ENCODE data around the gene MYO10.
A peak's percentile ranks its signal among the peaks of the same experiment; 100 is the strongest.

Gene MYO10

DNA sequence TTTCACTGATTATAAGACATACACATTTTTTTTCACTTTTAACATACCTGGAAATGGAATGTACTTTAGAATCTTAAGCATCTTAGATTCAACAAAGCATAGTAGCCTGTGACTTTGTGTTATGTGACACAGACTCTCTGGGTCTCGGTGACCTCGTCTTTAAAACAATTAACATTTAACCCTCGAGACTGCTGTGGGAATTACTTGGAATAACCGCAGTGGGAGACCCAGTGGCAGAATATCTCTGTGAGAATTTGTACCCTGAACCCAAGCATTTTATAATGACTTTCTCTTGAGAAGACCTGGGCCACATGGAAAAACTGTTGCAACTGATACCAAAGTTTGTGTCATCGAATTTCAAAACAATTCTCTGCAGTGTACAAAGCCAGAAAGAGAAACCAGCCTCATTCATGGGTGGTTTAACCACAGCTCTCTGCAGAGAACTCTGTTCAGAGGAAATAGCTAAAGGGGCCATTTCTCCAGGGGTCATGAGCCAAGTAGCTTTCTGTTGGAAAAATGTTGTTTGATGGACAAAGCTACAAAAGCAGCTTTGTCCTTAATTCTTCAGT lies 309.3 kb downstream of the MYO10 start:
- H3K4me3 ChIP-seq (replicated peaks; ENCODE audit: low read depth, low read length), result no peak overlapping the region
- TF ChIP-seq, protein P1, sequence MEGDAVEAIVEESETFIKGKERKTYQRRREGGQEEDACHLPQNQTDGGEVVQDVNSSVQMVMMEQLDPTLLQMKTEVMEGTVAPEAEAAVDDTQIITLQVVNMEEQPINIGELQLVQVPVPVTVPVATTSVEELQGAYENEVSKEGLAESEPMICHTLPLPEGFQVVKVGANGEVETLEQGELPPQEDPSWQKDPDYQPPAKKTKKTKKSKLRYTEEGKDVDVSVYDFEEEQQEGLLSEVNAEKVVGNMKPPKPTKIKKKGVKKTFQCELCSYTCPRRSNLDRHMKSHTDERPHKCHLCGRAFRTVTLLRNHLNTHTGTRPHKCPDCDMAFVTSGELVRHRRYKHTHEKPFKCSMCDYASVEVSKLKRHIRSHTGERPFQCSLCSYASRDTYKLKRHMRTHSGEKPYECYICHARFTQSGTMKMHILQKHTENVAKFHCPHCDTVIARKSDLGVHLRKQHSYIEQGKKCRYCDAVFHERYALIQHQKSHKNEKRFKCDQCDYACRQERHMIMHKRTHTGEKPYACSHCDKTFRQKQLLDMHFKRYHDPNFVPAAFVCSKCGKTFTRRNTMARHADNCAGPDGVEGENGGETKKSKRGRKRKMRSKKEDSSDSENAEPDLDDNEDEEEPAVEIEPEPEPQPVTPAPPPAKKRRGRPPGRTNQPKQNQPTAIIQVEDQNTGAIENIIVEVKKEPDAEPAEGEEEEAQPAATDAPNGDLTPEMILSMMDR (IDR thresholded peaks at IDR 0.05; ENCODE audit: low read depth, low read length, missing control alignments), result no peak
- no peak for DNase-seq (ENCODE audit: extremely low read depth, low read depth)

DNA sequence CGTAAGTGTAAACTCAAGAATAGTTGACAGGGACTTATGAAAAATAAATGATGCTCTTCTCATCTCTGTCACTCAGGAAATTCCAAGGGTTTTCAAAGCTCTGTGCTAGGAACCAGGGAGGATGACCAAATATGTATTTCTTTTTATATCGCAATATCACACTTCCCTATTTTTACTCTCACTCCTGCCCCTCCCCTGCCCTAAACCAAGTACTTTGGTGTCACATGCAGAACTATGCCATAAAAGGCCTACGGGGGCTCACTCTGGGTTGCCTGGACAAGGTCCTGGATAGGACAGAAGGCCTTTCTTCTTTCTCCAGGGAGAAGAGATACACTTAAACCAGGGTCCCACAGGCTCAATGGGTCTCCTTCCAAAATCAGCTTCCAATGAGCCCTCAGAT lies 311.0 kb downstream of the MYO10 start:
- no peak overlapping the region for H3K4me3 ChIP-seq (replicated peaks; ENCODE audit: low read depth, low read length)
- DNase-seq (ENCODE audit: extremely low read depth, low read depth), result no peak
- TF ChIP-seq, protein P1 (IDR thresholded peaks at IDR 0.05; ENCODE audit: low read depth, low read length, missing control alignments), result no peak

DNA sequence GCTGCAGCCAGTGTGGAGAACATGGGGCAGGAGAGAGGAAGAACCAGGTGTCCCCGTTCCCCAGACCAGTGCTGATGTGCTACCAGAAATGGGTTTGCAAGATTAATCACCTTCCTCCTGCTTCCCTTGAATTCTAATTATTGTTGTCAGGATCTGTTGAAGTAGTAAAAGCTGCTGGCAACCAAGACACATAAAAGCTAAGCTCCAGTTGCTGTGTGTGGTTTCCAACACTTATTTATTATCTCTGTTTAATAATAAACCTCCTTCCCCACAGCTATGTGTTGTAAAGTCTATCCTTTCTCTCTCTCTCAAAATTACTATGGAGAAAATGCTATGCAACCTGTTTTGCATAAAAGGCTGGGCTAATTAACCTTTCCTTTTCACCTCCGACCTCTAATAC lies 317.0 kb downstream of the MYO10 start:
- TF ChIP-seq, protein P1 (IDR thresholded peaks at IDR 0.05; ENCODE audit: low read depth, low read length, missing control alignments), result no peak
- no peak overlapping the region for H3K4me3 ChIP-seq (replicated peaks; ENCODE audit: low read depth, low read length)
- no peak for DNase-seq (ENCODE audit: extremely low read depth, low read depth)

DNA sequence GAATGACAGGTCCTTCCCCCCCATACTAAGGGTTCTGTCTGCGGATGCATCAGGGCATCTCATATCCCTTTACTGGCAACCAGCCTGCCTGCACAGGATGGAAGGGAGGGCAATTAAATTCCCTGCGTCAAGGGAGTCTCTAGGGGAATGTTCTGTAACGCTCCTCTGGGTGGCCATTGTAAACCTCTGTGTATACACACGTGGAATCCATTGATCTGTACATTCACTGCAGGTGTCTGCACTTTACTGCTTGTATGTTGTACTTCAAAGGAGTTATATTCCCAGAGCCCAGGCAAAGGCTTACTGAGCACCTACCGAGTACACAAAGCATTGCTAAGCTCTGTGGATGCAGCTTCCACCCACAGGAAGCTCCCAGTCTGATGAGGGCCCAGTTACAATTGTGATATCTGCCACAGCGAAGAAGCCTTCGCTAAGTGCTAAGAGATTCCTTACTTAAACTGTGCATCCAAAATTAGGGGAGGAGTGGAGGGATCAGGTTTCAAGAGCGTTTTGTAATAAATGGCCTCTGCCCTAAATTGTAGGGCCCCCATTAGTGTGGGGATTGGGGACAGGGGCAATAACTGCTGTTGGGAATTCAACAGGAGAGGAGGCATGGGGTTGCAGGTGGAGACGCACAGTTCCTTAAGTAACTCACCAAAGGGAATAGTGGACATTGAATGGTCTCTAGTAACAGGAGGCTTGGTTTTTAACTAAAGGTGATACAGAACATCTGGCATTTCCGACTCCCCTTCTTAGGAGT lies 317.8 kb downstream of the MYO10 start:
- TF ChIP-seq, protein P1 (IDR thresholded peaks at IDR 0.05; ENCODE audit: low read depth, low read length, missing control alignments), result no peak
- H3K4me3 ChIP-seq (replicated peaks; ENCODE audit: low read depth, low read length), result no peak overlapping the region
- DNase-seq (ENCODE audit: extremely low read depth, low read depth), result no peak

DNA sequence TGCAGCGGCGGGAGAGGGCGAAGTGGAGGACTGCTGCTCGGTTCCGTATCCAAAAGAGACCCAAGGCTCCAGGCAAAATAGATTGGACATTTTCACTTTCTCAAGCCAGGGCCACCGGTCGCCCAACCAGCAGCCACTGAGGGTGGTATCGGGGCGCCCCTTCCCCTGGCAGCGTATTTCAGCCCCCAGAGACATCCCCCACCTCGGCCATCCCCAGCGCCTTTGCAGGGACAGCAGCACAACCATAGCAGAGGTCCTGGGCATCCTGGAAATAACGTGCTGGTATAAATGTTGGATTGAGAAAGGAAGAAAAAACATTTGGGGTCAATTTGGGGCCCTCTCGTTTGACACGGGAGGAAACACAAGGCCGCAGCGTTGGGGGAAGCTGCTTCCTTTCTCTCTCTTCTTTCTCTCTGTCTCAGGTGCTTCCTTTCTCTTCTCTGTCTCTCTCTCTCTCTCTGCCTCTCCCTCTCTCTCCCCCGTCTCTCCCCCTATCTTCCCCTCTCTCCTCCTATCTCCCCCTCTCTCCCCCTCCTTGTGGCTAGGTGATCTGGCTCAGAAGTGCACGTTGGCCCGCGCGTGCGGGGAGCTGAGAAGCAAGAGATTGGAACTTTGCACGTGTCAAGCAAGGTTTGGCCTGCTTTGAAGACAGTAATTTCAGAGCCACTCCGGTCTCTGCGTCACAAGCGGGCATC lies 318.7 kb downstream of the MYO10 start:
- H3K4me3 ChIP-seq (replicated peaks; ENCODE audit: low read depth, low read length), result peak overlapping the region; percentile 42
- DNase-seq (ENCODE audit: extremely low read depth, low read depth), result no peak
- TF ChIP-seq, protein P1 (IDR thresholded peaks at IDR 0.05; ENCODE audit: low read depth, low read length, missing control alignments), result no peak

DNA sequence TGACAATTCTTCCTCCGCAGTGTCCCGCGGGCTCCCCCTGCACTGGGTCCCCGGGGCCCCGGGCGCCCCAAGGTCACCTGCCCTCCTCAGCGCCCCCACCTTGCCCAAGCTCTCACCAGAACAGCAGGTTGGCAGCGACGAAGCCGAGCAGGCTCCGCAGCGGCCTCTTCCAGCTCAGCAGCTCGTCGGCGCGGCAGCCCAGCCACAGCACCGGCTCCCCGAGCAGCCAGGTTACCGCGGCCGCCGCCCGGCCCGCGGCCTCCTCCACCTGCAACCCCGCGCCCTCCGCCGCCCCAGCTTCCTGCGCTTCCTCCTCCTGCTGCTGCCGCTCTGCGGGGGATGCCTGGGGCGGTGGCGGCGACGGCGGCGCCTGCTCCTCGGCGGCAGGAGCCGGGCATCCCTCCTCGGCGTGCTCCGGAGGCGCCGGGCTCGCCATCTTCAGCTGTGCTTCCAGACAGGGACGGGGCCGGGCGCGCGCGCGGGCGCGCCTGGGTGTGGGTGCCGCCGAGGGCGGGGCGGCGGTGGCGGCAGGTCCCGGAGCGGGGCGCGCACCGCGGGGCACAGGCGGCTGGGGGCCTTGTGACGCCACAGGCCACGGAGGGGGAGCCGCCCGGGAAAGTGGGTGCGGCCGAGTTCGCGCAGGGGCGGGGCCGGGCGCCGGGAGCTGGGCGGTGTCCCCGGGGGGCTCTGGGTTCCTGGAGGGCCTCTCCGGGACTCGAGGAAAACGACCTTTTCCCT lies 319.4 kb downstream of the MYO10 start, which contains the start of gene RETREG1:
Gene RETREG1 (minus strand): TSS at position 462 of the 738 bp plus-strand sequence. CDS start 26 bp downstream, at position 436.
- TF ChIP-seq, protein P1 (IDR thresholded peaks at IDR 0.05; ENCODE audit: low read depth, low read length, missing control alignments), result no peak
- DNase-seq (ENCODE audit: extremely low read depth, low read depth), result no peak
- H3K4me3 ChIP-seq (replicated peaks; ENCODE audit: low read depth, low read length), result peak within 1 kb of the TSS; percentile 42
